Mucosa of stomach (tissue), 1 donor: ENCODE results near the gene GPR107.
"Not testable (repeated sequence)": the region's sequence is repeated elsewhere in the genome, so short reads cannot be mapped to it uniquely, and the experiment has no call there.

Experiments used
- H3K27me3 ChIP-seq: one replicate; pipeline ENCODE4 v1.7.0; 2013; ENCODE audit warnings: mild to moderate bottlenecking, low read length; ENCODE audit not compliant: control insufficient read depth, insufficient read depth
- H3K36me3 ChIP-seq: one replicate; pipeline ENCODE4 v1.7.0; 2013; ENCODE audit warnings: low read length; ENCODE audit not compliant: control insufficient read depth, insufficient read depth
- H3K4me1 ChIP-seq: one replicate; pipeline ENCODE4 v1.7.0; 2013; ENCODE audit warnings: mild to moderate bottlenecking, low read length; ENCODE audit not compliant: control insufficient read depth, insufficient read depth
- H3K4me3 ChIP-seq: one replicate; pipeline ENCODE4 v1.7.0; 2013; ENCODE audit warnings: low read length
- H3K9ac ChIP-seq: one replicate; pipeline ENCODE4 v1.7.0; 2013; ENCODE audit warnings: mild to moderate bottlenecking, low read length, moderate library complexity
- H3K9me3 ChIP-seq: one replicate; pipeline ENCODE4 v1.7.0; 2013; ENCODE audit warnings: mild to moderate bottlenecking, low read length, moderate library complexity; ENCODE audit not compliant: control insufficient read depth
- donor health status: Pancreatic carcinoma.

The GPR107 gene

DNA sequence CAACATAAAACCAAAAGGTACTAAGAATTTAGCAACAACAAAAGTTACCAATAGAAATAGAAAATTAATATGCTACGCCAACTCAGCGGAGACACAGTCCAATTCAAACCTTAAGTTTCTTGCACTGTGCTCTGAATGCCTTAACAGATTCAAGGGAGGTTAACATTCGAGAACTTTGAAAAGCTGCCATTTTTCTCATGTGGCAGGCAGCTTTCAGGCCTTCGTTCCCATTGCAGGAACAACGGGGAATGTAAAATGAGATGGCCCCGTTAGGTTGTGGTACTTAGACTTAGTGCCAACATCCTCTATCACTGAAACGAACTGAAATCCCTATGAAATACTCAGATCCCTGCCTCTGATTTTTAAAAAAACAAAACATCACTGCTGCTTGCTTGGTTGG, 33.1 kb upstream of the GPR107 start:
- Histone ChIP-seq H3K4me3 (no peak overlapping the region), H3K4me1 (no peaks in the 10 kb centered on the region), H3K9ac (no peak overlapping the region), H3K36me3 (no peaks in the 10 kb centered on the region), H3K9me3 (no peaks in the 10 kb centered on the region), H3K27me3 (no peaks in the 10 kb centered on the region)

DNA sequence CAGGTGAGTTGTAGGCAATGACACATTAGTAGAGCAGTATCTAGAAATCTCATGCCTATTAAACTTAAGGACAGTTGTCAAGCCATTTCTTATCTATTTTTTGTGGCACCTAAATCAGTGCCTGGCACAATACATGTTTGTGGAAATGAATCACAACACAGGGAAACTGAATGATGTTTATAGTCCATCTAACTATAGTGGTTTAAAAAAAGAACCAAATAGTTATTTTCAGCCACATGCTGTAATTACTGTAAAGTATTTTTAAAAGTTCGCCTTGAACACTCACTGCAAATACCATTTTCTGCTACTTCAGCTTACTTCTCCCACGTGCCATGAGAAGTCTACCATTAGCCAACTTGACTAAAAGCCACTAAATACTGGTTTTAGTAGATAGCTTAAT, 32.6 kb upstream of the GPR107 start:
- Histone ChIP-seq H3K9me3 (no peaks in the 10 kb centered on the region), H3K4me3 (no peak overlapping the region), H3K4me1 (no peaks in the 10 kb centered on the region), H3K27me3 (no peaks in the 10 kb centered on the region), H3K36me3 (no peaks in the 10 kb centered on the region), H3K9ac (no peak overlapping the region)

GRCh38 chr9:130021842-130022241, 31.9 kb upstream of the GPR107 start:
- H3K4me1 ChIP-seq, H3K9me3 ChIP-seq, H3K36me3 ChIP-seq, H3K9ac ChIP-seq, H3K27me3 ChIP-seq, H3K4me3 ChIP-seq: not testable (repeated sequence)

DNA sequence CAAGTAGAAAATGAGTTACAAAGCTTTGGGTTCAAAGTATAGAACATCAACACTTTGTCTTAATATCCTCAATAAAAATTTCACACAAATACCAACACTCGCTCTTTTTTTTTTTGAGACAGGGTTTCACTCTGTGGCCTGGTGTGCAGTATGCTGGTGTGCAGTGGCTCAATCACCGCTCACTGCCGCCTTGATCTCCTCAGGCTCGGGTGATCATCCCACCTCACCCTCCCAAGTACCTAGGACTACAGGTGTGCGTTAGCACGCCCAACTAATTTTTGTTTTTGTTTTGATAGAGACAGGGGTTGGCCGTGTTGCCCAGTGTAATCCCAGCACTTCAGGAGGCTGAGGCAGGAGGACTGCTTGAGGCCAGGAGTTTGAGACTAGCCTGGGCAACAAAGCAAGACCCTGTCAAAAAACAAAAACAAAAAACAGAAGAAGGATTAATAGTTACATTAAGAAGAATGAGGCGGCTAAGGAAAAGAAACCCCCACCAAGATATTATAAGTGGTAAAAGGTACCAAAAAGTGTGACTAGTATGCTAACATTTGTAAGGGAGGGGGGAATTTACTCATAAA, 31.1 kb upstream of the GPR107 start:
- H3K9me3 ChIP-seq = no peaks in the 10 kb centered on the region
- no peaks in the 10 kb centered on the region for H3K4me1 ChIP-seq
- no peak overlapping the region for H3K4me3 ChIP-seq
- no peaks in the 10 kb centered on the region for H3K36me3 ChIP-seq
- peak overlapping the region; percentile 17 for H3K9ac ChIP-seq
- no peaks in the 10 kb centered on the region for H3K27me3 ChIP-seq

DNA sequence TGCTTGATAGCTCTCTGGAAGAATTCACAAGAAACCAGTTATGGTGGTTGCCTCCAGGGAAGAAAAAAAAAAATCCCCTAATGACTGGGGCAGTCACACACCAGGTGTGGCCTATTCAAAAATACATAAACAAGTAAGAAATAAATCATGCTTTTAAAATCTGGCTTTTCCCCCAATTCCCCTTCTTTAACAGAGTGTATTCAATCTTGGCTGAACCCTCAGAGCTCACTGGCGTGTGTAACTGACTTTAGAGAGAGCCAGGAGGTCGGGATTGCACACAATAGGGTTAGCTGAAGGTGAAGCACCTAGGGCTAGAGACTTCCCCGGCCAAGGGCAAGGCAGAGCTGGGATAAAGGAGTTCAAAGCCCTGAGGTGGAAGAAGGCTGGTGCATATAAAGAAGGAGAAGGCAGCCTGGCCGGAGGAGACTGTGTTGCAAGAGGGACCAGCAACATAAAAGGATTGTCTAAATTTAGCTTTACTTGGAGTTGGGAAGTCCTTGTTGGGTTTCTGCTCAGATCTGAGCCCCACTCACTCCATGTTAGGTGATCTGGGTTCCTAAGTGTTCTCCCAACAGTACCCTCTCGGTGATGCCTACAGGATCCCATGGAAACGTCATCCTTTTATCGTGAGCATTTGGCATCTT, 30.4 kb upstream of the GPR107 start:
- Histone ChIP-seq H3K9me3 (no peaks in the 10 kb centered on the region), H3K9ac (peak overlapping the region; percentile 17), H3K36me3 (no peaks in the 10 kb centered on the region), H3K4me3 (no peak overlapping the region), H3K27me3 (no peaks in the 10 kb centered on the region), H3K4me1 (peaks cover under 1% of the 10 kb centered on the region)

GRCh38 chr9:130023994-130024596, 29.6 kb upstream of the GPR107 start:
- Histone ChIP-seq H3K9ac (no peak overlapping the region), H3K4me3 (no peak overlapping the region), H3K4me1 (peaks cover 9% of the 10 kb centered on the region), H3K27me3 (no peaks in the 10 kb centered on the region), H3K9me3 (no peaks in the 10 kb centered on the region), H3K36me3 (no peaks in the 10 kb centered on the region)

DNA sequence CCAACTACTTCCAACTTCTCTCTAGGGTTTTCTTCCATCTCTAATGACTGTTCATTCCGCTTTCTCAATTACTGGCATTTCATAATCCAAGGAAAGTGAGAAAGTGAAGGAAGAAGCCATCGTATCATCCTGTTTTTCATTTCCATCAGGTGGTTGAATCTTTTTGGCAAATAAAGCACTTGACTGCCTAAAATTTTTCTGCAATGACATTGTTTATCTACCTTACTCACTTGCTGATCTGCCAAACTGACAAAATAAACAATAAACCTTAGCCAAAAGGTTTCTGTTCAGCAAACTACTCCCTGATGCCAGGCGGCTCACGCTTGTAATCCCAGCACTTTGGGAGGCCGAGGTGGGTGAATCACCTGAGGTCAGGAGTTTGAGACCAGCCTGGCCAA, 29.1 kb upstream of the GPR107 start:
- Histone ChIP-seq H3K36me3 (no peaks in the 10 kb centered on the region), H3K27me3 (no peaks in the 10 kb centered on the region), H3K9me3 (no peaks in the 10 kb centered on the region), H3K9ac (no peak overlapping the region), H3K4me1 (peaks cover 12% of the 10 kb centered on the region), H3K4me3 (no peak overlapping the region)

- Histone ChIP-seq H3K4me3 (no peak overlapping the region), H3K9ac (no peak overlapping the region), H3K9me3 (no peaks in the 10 kb centered on the region), H3K4me1 (peaks cover 21% of the 10 kb centered on the region), H3K36me3 (no peaks in the 10 kb centered on the region), H3K27me3 (no peaks in the 10 kb centered on the region)
Observed at GRCh38 chr9:130026583-130027340, 26.9 kb upstream of the GPR107 start.

GRCh38 chr9:130027533-130028365, 26.0 kb upstream of the GPR107 start:
- H3K9ac ChIP-seq = no peak overlapping the region
- peaks cover 21% of the 10 kb centered on the region for H3K4me1 ChIP-seq
- no peaks in the 10 kb centered on the region for H3K36me3 ChIP-seq
- no peaks in the 10 kb centered on the region for H3K27me3 ChIP-seq
- H3K9me3 ChIP-seq = no peaks in the 10 kb centered on the region
- no peak overlapping the region for H3K4me3 ChIP-seq

GRCh38 chr9:130028493-130029222, 25.0 kb upstream of the GPR107 start:
- Histone ChIP-seq H3K4me1 (peaks cover 21% of the 10 kb centered on the region), H3K9ac (no peak overlapping the region), H3K27me3 (no peaks in the 10 kb centered on the region), H3K4me3 (no peak overlapping the region), H3K9me3 (no peaks in the 10 kb centered on the region), H3K36me3 (no peaks in the 10 kb centered on the region)

DNA sequence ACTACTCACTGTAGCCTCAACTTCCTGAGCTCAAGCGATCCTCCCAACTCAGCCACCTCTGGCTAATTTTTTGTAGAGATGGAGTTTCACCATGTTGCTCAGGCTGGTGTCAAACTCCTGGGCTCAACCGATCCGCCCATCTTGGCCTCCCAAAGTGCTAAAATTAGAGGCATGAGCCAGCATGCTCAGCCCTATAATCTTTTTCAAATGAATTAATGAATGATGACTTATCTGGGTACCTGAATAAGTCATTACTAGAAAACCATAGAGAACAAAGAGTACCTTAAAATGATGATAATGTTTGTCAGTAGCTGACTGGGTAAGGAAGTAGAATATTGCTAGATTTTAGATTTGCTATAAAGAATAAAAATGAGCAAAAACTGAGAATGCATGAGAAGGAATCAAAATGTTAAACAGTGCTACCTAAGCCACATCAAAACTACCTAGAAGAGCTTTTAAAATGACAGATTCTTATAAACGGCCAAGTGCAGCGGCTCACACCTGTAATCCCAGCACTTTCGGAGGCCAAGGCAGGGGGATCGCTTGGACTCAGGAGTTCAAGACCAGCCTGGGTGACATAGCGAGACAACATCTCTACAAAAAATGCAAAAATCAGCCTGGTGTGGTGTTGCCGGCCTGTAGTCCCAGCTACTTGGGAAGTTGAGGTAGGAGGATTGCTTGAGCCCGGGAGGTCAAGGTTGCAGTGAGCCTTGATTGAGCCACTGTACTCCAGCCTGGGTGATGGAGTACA, 24.3 kb upstream of the GPR107 start:
- H3K9ac ChIP-seq = no peak overlapping the region
- peaks cover 21% of the 10 kb centered on the region for H3K4me1 ChIP-seq

More for the DNA sequence above, 24.3 kb upstream of the GPR107 start:
- Histone ChIP-seq H3K27me3 (no peaks in the 10 kb centered on the region), H3K36me3 (no peaks in the 10 kb centered on the region), H3K9me3 (no peaks in the 10 kb centered on the region), H3K4me3 (no peak overlapping the region)
